GM21360 (cell line): Measurements from ENCODE around the gene CATSPER4.
"Not testable (repeated sequence)": the region's sequence is repeated elsewhere in the genome, so short reads cannot be mapped to it uniquely, and the experiment has no call there.

Experiments
- ATAC-seq: cut with Tn5 transposase; IDR thresholded peaks from one replicate; pipeline ENCODE4 v1.9.1; 2021; ENCODE audit warnings: mild to moderate bottlenecking, moderate library complexity; ENCODE audit not compliant: unreplicated experiment

Gene CATSPER4

DNA sequence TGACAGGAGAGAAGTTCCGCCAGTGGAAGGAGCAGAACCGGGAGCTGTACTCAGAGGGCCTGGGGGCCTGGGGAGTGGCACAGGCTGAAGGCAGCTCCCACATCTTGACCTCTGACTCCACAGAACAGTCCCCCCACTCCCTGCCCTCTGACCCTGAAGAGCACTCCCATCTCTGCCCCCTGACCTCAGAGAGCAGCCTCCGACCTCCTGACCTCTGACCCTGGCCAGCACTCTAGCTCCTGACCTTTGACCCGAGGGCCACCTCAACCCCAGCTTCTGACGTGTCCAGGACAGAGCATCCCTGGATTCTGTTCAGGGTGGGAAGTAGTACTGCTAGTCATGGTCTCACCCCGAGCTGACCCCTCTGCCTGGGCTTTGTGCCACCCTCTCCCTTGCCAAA, 1.1 kb upstream of the CATSPER4 start:
- ATAC-seq, result no peak

DNA sequence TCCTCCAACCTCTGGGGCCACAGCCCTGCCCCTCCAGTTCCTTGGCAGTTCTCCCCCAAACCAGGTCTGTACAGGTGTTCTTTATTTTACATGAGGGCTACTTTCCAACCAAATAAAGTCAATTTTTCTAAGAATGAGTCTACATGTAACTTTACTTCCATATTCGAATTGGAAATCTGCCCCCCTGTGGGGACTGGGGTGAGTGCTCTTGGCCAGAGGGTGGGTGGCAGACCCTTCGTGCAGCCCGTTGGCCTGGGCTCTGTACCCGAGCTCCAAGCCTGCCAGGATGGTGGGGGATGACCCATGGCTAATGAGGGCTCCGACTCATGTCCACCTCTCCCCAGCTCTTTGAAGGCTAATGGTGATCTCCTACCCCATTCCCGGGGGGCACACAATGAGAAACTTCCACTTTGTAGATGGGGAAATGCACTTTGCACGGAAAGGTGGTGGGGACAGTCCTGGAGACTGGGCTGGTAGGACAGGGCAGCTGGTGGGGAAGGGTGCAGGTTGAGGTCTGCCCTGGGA, 589 bp upstream of the CATSPER4 start:
- no peak for ATAC-seq

DNA sequence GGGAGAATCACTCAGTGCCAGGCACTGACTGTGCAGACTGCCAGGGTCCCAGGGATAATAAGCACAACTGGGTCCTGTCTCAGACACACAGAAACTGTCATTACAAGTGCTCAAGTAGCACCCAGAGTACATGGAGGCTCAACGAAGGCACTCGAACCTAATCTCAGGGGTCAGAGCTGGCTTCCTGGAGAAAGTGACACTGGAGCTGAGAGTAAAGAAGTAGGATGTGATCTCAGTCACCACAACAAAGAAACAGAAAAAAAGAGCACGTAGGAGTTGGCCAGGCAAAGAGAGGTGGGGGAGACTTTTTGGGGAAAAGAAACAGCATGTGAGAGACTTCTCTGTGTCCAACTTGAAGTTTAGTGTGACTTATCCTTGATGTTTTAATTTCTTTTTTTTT, 1.3 kb downstream of the CATSPER4 start:
- no peak for ATAC-seq

DNA sequence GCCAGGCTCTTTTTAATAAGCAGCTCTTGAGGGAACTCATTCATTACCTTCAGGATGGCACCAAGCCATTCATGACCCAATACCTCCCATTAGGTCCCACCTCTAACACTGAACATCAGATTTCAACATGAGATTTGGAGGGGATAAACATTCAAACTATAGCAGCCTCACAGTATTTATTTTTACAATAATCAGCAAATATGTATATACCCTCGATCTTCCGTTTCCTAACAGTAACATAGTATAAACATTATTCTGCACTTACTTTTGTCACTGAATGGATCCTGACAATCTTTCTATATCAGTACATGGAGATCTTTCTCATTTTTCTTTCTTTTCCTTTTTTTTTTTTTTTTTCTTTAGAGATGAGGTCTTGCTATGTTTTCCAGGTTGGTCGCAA, 5.4 kb downstream of the CATSPER4 start:
- ATAC-seq, result no peak

DNA sequence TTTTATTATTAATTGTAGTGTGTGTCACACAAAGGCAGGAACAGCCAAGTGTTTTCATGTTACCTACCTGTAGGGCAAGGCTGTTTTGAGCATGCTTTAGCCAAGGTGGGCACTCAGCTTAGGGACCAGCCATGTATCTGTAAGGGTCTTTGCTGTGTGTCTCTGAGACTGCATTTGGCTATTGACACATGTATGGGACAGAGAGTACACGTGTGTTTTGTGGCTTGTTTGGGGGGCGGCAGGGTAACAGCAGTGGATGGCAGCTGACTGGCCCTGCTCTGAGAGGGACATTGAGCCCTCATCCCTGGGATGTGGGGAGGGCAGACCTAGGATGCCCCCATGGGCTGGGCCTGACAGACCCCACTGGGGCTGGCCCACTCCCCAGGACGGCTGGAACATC, 6.9 kb downstream of the CATSPER4 start:
- ATAC-seq, result no peak

DNA sequence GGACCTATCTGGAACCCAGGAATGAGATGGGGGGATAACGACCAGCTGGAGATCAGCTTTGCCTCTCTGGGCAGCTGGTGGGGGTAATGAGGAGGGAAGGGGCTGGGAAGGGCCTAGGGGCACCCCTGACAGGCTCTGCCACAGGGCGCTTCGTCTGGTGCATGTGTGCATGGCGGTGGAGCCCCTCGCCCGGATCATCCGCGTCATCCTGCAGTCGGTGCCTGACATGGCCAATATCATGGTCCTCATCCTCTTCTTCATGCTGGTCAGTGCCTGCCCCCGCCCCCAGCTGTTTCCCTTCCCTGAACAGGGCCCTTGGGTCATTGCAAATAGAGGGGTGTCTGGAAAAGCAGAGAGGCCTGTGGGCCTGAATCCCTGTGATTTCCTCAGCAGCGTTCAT, 7.4 kb downstream of the CATSPER4 start:
- ATAC-seq, result no peak

DNA sequence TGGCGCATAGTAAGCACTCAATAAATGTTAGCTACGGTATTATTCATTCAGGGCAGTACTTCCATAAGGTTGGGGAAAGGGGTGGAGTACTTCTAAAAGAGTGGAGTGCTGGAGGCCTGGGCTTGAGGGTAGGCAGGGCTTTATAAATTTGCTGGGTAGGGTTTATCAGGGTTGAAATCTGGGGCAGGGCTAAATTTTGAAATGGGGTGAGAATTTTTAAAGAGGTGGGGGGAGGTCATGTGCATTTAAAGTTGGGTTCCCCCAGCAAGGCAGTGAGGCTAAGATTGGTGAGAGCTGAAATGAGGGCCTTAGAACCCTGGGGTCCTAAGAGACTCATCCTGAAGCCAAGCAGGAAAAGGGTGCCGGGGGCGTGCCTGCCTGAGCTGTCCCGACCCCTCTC, 10.0 kb downstream of the CATSPER4 start:
- no peak for ATAC-seq

DNA sequence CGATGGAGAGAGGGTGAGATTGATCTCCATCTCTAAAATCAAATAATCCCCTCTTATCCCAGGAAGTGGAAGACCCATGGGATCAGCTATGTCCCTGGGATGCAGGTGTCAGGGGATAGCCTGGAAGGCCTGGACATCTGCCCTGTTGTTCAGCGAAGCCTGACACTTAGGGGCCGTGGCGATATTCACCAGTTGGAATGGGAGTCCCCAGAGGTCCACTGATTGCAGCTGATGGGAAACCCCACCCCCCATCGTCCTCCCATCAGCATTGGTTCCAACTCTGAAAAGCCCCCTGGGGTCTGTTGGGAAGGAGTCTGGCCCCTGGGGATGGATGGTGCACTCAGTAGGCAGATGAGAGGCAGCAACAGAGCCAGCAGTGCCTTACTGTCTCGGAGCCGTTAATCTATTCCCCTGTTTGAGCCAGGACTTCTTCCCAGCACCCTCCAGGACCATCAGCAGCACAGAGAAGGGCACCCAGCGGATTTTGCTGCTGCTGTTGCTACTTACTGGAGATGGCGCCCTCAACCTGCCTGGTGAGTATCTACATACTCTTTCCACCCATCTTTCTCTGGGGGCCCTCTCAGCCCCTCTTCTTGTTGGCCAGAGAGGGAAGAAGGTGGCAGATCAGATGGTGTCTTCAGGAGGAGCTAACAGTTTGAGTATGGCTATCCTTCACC, 13.4 kb downstream of the CATSPER4 start:
- ATAC-seq, result no peak

DNA sequence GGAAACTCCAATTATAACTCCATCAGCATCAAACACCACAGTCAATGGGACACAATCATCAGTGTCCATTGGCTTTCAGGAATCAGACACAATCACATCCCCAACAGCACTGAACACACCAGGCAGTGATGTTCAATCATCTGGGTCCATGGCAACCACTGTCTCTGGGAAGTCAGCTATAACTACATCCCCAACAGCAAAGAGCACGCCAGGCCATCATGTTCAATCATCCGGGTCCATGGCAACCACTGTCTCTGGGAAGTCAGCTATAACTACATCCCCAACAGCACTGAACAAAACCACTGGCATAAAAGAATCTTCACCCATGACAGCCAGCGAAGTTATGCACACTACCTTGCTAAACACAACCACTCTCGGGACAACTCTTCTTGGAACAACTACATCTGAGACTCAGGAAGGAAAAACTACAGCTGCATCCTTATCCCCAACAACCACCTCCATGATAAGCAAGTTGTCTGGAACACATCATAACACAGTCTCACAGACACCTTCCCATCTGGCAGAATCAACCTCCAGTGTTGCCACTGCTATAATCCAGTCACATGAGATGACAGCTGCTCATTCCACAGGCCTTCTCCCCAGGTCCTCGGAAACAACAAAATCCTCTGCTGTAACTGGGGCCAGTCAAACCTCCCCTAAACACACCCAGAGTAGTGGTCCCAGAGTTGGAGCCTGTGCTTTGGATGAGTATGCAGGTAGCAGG, 19.9 kb downstream of the CATSPER4 start:
- no peak for ATAC-seq

DNA sequence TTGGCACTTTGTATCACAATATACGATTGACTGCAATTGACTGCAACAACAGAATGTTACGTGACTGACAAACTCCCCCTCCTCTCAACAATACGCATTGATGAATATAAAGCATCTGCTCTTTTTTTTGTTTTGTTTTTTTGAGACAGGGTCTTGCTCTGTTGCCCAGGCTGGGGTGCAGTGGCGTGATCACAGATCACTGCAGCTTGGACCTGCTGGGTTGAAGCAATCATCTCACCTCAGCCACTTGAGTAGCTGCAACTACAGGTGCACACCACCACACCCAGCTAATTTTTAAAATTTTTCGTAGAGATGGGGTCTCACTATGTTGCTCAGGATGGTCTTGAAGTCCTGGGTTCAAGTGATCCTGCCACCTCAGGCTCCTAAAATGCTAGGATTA, 22.3 kb downstream of the CATSPER4 start:
- ATAC-seq, result no peak

DNA sequence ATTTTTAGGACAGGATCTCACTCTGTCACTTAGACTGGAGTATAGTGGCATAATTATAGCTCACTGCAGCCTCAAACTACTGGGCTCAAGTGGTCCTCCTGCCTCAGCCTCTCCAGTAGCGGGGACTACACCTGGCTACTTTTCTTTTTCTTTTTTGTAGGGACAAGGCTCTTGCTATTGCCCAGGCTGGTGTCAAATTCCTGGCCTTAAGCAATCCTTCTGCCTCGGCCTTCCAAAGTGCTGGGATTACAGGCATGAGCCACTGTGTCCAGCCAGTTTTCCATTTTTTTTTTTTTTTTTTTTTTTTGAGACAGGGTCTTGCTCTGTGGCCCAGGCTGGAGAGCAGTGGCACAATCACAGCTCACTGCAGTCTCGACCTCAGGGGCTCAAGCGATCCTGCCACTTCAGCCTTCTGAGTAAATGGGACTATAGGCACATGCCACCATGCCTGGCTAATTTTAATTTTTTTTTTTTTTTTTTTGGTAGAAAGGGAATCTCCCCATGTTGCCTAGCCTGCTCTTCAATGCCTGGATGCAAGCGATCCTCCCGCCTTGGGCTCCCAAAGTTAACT, 23.0 kb downstream of the CATSPER4 start:
- no peak for ATAC-seq

DNA sequence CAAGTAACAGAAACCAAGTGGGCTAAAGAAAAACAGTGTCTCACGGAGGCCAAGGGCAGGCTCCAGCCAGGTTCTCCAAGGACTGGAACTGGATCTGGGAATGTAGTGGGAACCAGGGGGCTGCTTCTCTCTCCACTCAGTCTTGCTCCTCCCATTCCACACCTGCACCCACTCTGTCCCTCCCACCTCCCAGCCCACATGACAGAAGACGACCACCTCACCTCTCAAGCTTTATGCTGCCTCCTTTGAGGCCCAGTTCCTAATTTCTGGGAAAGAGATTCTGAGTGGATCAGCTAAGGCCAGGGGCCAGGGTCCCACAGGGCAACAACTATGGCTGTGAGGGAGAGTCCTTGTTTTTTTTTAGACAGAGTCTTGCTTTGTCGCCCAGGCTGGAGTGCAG, 24.8 kb downstream of the CATSPER4 start:
- ATAC-seq, result no peak

DNA sequence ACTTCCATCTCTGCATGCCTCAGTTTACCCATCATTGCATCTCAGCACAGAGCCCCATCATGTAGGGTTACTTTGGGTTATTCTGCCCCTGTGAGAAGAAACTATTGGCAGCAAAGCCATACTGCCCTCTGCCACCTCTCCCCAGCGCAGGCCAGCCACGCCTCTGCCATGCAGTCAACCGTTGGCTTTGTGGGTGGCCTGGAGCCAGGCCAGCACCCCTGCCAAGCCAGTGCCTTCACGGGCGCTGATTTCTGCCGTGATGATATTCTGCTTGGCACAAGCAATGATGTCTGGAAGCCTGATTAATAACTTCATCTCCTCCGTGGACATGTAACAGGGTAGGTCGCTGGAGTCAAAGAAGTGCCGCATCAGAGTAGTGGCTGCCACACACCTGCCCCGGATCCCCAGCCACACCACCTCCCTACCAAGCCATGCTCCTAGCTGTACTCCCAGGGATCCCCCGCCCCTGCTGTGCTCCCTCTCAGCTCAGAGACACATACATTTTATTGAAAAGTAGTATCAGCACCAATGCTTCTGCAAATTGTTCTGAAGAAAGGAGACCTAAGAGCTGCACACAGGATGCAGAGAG, 28.6 kb downstream of the CATSPER4 start:
- ATAC-seq, result no peak

DNA sequence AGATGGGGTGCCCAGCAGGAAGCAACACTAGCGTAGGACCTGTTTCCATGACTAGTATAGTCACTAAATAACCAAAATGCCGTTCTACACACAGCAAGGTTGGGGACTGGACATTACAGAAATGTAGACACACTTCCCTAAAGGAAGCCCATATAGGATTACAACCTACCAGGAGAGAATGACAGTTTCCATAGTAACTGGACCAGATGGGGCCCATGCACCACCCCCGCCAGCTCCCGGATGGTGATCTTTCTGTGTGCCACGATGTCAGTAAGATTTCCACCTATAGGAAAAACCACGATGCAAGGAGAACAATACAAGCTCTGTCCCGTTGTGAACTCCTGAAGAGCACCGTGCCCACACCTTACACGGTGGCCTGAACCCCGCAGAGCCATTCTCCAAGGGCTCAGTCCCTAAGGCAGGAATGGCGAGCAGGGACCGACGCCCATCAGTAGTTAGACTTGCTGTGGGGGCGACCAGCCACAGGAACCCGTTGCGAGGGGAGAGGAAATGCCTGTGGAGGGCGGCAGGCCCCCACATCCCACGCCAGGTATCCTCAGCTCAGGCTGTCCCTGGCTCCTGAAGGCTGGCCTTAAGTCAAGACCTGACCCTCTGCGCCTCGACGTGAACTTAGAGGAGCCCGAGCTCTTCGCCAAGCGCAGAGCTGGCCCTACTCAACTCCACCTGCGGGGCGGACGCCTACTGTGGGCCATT, 30.0 kb downstream of the CATSPER4 start:
- ATAC-seq, result no peak

DNA sequence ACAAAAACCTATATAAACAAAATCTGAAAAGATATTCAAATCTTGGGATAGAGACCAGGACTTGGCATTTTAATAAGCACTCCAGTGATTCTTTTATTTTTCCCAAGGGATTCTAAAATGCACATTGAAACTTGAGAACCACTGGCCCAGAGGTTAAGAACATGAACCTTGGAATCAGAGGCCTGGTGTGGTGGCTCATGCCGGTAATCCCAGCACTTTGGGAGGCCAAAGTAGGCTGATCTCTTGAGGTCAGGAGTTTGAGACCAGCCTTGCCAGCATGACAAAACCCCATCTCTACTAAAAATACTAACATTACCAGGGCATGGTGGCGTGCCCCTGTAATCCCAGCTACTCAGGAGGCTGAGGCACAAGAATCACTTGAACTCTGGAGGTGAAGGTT, 30.7 kb downstream of the CATSPER4 start:
- no peak for ATAC-seq

DNA sequence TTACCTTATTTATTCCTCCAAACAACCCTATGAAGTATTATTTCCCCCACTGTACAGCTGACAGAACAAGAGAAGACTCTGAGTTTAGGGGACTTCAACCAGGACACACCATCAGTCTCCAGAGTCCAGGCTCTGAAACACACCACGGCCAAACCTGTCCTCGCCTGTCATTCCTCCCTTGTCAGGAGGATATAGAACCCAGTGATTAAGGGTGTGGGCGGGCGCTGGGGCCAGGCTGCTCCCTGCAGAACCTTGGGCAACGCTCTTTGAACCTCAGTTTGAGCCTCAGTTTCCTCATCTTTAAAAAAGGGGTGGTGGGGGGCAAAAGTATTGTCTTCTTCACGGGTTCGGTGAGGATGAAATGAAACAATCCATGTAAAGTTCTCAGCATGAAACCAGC, 34.2 kb downstream of the CATSPER4 start:
- no peak for ATAC-seq

DNA sequence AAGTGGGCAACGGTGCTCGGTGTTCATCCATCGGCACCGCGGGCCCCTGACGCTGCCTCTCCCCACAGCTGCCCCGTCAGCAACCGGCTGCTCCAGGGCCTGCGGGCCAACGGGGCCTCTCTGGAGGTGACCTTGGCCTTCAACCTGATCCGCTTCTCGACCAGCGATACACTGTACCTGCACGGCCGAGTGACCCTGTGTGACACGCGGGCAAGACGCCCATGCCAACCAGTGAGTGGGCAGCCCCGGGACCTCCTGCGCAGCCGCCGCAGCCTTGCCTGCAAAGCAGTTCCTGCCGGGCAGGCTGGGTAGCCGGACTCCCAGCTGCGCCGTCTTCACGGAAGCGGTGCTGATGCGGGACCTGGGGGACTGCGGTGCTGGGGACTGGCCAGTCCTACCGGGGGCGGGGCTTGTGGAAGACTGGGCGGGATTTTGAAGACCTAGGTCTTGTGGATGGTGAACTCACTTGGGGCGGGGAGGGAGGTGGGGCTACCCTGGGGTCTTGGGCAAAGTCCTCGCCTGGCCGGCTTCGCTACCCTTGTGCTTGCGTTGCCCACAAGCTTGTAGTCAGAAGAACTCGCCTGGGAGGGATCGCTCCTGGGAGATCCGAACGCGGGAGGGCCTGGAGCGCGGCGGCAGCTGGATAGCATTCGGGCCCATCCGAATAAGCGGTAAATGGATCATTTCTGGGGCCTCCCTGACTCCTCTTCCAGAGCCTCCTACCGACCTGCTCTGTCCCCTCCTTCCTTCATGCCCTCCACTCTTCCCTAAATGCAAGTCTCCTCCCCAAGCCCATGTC, 34.8 kb downstream of the CATSPER4 start:
- no peak for ATAC-seq

DNA sequence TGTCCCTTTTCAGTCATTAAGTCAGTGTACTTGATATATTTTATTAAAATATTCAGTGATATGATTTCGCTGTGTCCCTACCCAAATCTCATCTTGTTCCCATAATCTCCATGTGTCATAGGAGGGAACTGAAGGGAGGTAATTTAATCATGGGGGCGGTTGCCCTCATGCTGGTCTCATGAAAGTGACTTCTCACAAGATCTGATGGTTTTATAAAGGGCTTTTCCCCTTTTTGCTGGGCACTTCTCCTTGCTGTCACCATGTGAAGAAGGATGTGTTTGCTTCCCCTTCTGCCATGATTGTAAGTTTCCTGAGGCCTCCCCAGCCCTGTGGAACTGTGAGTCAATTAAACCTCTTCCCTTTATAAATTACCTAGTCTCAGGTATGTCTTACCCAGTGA, 40.3 kb downstream of the CATSPER4 start:
- not testable (repeated sequence) for ATAC-seq

DNA sequence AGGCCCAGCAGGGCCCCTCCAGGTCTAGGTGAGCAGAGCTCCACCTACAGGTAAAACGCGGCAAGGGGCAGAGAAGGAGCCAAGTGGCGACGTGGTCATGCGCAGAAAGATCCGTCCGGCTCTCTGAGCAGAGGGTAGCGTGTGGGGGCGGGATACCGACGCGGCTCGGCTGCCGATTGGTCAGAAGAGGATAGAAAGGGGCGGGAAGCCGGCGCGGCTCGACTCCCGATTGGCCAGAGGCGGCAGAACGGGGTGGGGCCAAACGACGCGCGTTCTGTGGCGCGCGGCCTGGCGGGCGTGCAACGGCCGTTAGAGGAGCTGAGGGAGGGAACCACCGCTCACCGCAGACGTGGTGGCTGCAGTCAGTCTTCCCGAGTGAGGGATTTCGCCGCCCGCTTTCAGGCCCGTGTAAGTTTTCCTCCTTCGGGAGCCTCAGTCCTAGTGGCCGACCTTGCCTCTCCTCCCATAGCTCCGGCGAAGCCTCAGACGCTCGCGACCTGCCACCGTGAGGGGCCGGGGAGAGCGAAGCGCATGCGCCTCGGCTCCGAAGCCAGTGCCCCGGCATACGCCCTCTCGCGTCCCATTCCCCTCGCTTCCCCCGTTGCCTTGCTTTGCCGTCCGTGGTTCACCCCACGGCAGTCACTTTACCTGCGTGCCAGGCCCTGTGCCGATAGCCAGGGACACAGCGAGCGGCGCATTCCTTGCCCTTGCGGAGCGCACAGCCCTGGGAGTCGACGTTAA, 43.7 kb downstream of the CATSPER4 start, which contains the start of gene CEP85:
Gene CEP85, plus strand, starts transcription at position 298 of the 741 bp plus-strand sequence. CDS start 5,584 bp downstream, outside the sequence.
- peak; percentile 89 for ATAC-seq
